SU-DHL-6 (cell line): ENCODE measurements around the gene CPVL.

Experiments
- EZH2phosphoT487 ChIP-seq: fragments of 200-600 bp; sonication (generic), shearing (Covaris generic); conservative IDR thresholded peaks from 2 replicates; pipeline ENCODE4 v1.6.1; 2018; ENCODE audit warnings: mild to moderate bottlenecking, antibody characterized with exemption, low read length, moderate library complexity, mixed read lengths
- TF ChIP-seq, protein P1 (sequence below): fragments of 200-600 bp; sonication (generic); IDR thresholded peaks from one replicate; pipeline ENCODE4 v1.5.1; 2017; ENCODE audit warnings: antibody characterized with exemption, mild to moderate bottlenecking, low read length, moderate library complexity; ENCODE audit not compliant: insufficient read depth, poor library complexity, severe bottlenecking

DNA sequence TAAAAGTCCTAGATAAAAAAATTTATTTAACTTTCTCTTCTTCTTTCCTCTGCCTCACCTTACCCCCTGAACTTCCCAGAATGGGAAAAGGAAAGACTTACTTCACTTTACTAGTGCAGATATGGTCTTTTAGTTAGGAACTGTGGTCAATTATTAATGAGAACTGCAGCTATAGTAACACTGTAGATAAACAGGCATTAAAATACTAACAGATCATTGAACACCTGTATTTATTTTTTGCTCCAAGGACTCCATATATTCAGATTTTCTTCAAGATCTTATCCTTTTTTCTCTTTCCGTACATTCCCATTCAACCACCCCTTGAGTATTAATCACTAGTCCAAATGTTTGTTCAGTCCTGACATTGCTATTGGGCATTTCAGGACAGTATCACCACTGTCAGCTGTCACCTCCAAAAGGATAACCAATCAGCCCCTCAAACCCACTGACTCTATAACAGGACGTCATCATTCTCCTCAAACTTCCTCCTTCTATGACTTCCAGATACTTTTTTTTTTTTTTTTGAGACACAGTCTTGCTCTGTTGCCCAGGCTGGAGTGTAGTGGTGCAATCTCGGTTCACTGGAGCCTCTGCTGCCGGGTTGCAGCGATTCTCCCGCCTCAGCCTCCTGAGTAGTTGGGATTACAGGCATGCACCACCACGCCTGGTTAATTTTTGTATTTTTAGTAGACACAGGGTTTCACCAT is 4.2 kb downstream of the CPVL start:
- TF ChIP-seq, protein P1, sequence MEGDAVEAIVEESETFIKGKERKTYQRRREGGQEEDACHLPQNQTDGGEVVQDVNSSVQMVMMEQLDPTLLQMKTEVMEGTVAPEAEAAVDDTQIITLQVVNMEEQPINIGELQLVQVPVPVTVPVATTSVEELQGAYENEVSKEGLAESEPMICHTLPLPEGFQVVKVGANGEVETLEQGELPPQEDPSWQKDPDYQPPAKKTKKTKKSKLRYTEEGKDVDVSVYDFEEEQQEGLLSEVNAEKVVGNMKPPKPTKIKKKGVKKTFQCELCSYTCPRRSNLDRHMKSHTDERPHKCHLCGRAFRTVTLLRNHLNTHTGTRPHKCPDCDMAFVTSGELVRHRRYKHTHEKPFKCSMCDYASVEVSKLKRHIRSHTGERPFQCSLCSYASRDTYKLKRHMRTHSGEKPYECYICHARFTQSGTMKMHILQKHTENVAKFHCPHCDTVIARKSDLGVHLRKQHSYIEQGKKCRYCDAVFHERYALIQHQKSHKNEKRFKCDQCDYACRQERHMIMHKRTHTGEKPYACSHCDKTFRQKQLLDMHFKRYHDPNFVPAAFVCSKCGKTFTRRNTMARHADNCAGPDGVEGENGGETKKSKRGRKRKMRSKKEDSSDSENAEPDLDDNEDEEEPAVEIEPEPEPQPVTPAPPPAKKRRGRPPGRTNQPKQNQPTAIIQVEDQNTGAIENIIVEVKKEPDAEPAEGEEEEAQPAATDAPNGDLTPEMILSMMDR = no peak
- no peak for TF ChIP-seq EZH2phosphoT487
